Measurements from ENCODE around the gene NUBPL.
"Not testable (repeated sequence)": the region's sequence is repeated elsewhere in the genome, so short reads cannot be mapped to it uniquely, and the experiment has no call there.

GRCh38 chr14:31652900-31653299 is 91.7 kb downstream of the NUBPL start:
- TF ChIP-seq CTCF (IDR thresholded peaks at IDR 0.05); POLR2AphosphoS5 (IDR thresholded peaks at IDR 0.05; ENCODE audit: low read depth, low read length): not testable (repeated sequence)
